GM12801 (cell line): ENCODE results near the gene LDAH.

ENCODE experiments used
- CTCF ChIP-seq: IDR thresholded peaks from one replicate; pipeline ENCODE4 v1.5.1; 2011; ENCODE audit warnings: control low read depth; ENCODE audit not compliant: insufficient read length; ENCODE audit errors: extremely low read depth

Gene LDAH

GRCh38 chr2:20650393-20650876, 172.5 kb downstream of the LDAH start:
- TF ChIP-seq CTCF: no peak

- TF ChIP-seq CTCF: no peak
Measured at GRCh38 chr2:20649976-20650375, 172.9 kb downstream of the LDAH start.

GRCh38 chr2:20649576-20649975, 173.3 kb downstream of the LDAH start:
- no peak for TF ChIP-seq CTCF

- no peak for TF ChIP-seq CTCF
Measured at GRCh38 chr2:20648831-20649230, 174.1 kb downstream of the LDAH start.

DNA sequence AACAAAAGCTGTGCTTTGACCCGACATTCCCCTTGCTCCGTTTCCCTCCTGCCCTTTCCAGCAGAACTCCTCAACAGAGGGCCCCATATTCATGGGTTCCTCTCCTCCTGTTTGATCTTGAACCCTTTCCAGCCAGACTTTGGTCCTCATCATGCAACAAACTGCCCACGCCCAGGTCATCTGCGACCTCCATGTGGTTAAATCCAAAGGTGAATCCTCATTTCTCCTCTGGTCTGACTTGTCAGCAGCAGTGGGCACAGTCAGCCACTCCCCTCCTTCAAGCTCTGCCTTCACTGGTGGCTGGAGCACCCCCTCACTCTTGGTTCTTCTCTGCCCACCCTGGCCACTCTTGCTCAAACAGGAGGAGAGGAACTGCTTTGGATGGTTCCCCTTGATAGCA, 174.7 kb downstream of the LDAH start:
- TF ChIP-seq CTCF: no peak

GRCh38 chr2:20647738-20648137, 175.2 kb downstream of the LDAH start:
- TF ChIP-seq CTCF: no peak

GRCh38 chr2:20647211-20647610, 175.7 kb downstream of the LDAH start:
- no peak for TF ChIP-seq CTCF

GRCh38 chr2:20646446-20646845, 176.5 kb downstream of the LDAH start:
- no peak for TF ChIP-seq CTCF
